GM18951 (cell line): Measurements from ENCODE around the gene EXOC6.
"Not testable (repeated sequence)": the region's sequence is repeated elsewhere in the genome, so short reads cannot be mapped to it uniquely, and the experiment has no call there.

Experiments used
- POLR2A ChIP-seq: IDR thresholded peaks from 4 replicates; pipeline ENCODE4 v1.6.1; 2011; ENCODE audit warnings: mild to moderate bottlenecking; ENCODE audit not compliant: insufficient read length, insufficient read depth; ENCODE audit errors: extremely low read depth
- in situ Hi-C: fragments of 300-500 bp; cut with MboI; formaldehyde crosslinking; loops from one replicate; pipeline ENCODE4 v1.12.0; 2022; ENCODE audit warnings: low sequenced_read_pairs, mixed read lengths, inconsistent platforms; ENCODE audit not compliant: unreplicated experiment

Gene EXOC6

GRCh38 chr10:92915892-92916291 is 67.6 kb downstream of the EXOC6 start:
- in situ Hi-C loops, result no loop called here
- no peak for TF ChIP-seq POLR2A

DNA sequence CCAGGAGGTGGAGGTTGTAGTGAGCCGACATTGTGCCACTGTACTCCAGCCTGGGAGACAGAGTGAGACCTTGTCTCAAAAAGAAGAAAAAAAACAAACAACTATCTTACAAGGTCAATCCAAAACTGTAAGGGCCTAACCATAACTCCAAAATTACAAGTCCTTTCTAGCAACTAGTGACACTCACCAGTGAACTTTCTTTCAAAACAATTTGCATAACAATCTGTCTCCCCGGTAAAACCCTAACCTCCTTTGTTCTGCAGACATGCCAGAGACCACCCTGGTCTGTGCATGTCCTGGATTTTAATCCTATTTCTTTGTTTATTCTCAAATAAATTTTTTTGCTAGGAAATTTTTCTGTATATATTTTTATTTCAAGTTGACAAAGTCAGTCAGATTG is 68.1 kb downstream of the EXOC6 start:
- no peak for TF ChIP-seq POLR2A
- in situ Hi-C loops, result no loop called here

- no peak for TF ChIP-seq POLR2A
- in situ Hi-C loops, result no loop called here
Measured at GRCh38 chr10:92918603-92919002, 70.3 kb downstream of the EXOC6 start.

- TF ChIP-seq POLR2A, result no peak
- in situ Hi-C loops, result no loop called here
Measured at GRCh38 chr10:92920866-92921265, 72.5 kb downstream of the EXOC6 start.

GRCh38 chr10:92923416-92923815 is 75.1 kb downstream of the EXOC6 start:
- TF ChIP-seq POLR2A, result no peak
- in situ Hi-C loops, result no loop called here

GRCh38 chr10:92929896-92930295 is 81.6 kb downstream of the EXOC6 start:
- TF ChIP-seq POLR2A, result no peak
- in situ Hi-C loops, result no loop called here

- in situ Hi-C loops, result no loop called here
- no peak for TF ChIP-seq POLR2A
Measured at GRCh38 chr10:92931597-92931996, 83.3 kb downstream of the EXOC6 start.

DNA sequence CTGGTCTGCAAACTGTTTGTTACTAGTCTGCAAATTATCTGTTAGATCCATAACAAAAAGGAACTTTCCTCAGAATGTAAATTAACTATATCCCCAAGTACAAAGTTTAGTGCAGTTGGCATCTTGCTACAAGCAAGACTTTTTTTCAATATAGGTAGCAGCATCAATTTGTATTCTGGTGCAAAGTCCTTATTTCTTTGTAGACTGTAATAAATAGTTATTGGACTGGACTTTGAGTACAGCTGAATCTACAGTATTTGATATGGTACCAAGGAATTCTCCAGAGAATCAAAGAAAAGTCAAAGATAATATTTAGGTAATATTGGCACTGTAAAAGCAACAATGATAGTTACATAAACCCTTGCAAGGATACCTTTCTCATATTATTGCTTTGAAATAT is 89.6 kb downstream of the EXOC6 start:
- in situ Hi-C loops, result no loop called here
- no peak for TF ChIP-seq POLR2A

DNA sequence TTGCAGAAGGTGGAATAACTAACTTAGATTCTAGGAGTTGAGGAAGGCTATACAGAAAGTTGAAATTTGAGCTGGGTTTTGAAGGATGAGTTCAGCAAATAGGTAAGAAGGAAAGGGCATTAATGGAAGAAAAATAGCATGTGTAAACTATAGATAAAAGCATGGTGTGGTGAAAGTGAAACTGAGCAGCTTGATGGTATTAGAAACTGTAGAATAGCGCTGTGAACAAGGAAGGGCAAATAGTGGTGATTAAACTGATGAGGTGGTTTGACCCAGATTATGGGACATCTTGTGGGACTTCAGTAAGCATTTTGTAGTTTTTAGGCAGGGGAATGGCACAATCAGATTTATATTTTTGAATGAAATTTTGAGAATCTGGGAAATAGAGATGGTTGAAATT is 90.5 kb downstream of the EXOC6 start:
- in situ Hi-C loops, result no loop called here
- TF ChIP-seq POLR2A, result no peak

GRCh38 chr10:92942226-92942625 is 93.9 kb downstream of the EXOC6 start:
- TF ChIP-seq POLR2A, result no peak
- in situ Hi-C loops, result no loop called here

GRCh38 chr10:92946491-92946890 is 98.2 kb downstream of the EXOC6 start:
- no peak for TF ChIP-seq POLR2A
- in situ Hi-C loops, result no loop called here

- in situ Hi-C loops, result not testable (repeated sequence)
Measured at GRCh38 chr10:92952573-92952972, 104.3 kb downstream of the EXOC6 start.

DNA sequence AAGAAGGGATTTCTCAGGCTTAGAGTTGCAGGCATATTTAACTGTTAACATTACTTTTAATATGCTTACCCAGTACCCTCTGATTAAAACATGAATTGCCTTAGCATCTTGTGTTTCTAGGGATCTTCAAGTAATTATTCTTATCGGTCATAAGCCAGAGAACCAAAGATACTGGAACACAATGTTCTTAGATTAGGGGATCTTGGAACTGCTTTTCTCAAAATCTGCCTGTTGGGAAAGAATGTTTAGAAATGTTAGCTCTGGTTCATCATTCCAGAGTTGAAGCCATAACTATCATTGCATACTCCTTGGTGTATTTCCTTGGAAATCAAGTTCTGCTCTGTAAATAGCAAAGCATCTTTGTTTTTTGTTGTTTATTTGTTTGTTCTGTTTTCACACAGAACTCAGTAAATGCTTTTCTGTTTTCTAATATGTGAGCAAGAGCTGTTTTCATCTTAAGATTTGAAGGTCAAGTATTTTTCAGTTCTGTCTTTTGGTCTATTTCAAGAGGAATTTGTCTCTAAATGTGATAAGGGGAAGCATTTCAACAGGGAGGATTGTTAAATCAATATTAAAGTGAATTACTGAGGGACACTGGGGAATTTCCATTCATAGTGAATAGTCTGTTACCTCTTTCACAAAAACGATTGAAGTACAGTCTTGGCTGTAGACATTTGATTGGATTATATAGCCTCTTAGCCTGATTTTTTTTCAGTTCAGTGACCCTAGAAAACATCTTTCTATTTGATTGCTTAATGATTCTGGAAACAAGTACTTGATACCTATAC is 109.1 kb downstream of the EXOC6 start:
- no peak for TF ChIP-seq POLR2A
- in situ Hi-C loops, result no loop called here

DNA sequence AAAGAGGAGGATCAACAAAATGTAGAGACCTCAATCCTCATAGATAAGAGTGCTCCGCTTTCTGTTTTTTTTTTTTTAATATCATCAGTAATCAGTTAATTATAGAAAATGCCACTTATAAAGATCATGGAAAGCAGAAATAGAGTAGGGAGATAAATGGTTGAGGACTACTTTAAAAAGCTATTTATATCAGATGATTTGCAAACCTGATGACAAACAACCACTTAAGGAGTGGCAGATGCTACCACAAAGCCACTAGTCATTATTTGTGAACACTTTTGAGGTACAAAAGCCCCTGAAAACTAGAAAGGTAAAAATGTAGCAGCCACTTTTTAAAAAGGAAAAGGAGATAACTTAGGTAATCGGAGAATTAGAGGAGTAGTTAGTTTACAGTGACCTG is 113.3 kb downstream of the EXOC6 start:
- no peak for TF ChIP-seq POLR2A

GRCh38 chr10:92965314-92965713 is 117.0 kb downstream of the EXOC6 start:
- in situ Hi-C loops, result no loop called here
- TF ChIP-seq POLR2A, result no peak

More for the DNA sequence above, 113.3 kb downstream of the EXOC6 start:
- in situ Hi-C loops, result no loop called here
